Measurements from ENCODE around the gene TMEM232. TPM values are rescaled to one million over a fixed set of nuclear protein-coding genes. Genes with fewer than 3 reads are reported as not detected.
"Not testable (repeated sequence)": the region's sequence is repeated elsewhere in the genome, so short reads cannot be mapped to it uniquely, and the experiment has no call there.

Gene TMEM232
- total RNA-seq, 1 donor from 2014 or later, result 8.4 TPM

GRCh38 chr5:110703481-110703880, 23.0 kb downstream of the TMEM232 start:
- TF ChIP-seq CTCF (IDR thresholded peaks at IDR 0.05; ENCODE audit: unreplicated experiment), result no peak
- Mint-ChIP-seq H3K27me3 (no peaks in the 10 kb centered on the region), H3K9me3 (ENCODE audit: low read depth) (no peaks in the 10 kb centered on the region), H3K27ac (no peak overlapping the region), H3K36me3 (ENCODE audit: insufficient read depth) (no peaks in the 10 kb centered on the region), H3K4me3 (ENCODE audit: low read depth) (no peak overlapping the region), H3K4me1 (ENCODE audit: low read depth) (no peaks in the 10 kb centered on the region)
- no peak for DNase-seq (ENCODE audit: low spot score, unreplicated experiment)

- H3K4me3 Mint-ChIP-seq (ENCODE audit: low read depth), result no peak overlapping the region
- H3K27ac Mint-ChIP-seq, result no peak overlapping the region
- no peaks in the 10 kb centered on the region for H3K36me3 Mint-ChIP-seq (ENCODE audit: insufficient read depth)
- H3K4me1 Mint-ChIP-seq (ENCODE audit: low read depth), result no peaks in the 10 kb centered on the region
- no peak for DNase-seq (ENCODE audit: low spot score, unreplicated experiment)
- TF ChIP-seq CTCF (IDR thresholded peaks at IDR 0.05; ENCODE audit: unreplicated experiment), result no peak
- H3K27me3 Mint-ChIP-seq, result no peaks in the 10 kb centered on the region
- H3K9me3 Mint-ChIP-seq (ENCODE audit: low read depth), result no peaks in the 10 kb centered on the region
Measured at GRCh38 chr5:110702704-110703103, 23.8 kb downstream of the TMEM232 start.

GRCh38 chr5:110702300-110702699, 24.2 kb downstream of the TMEM232 start:
- Mint-ChIP-seq H3K27ac (no peak overlapping the region), H3K27me3 (no peaks in the 10 kb centered on the region), H3K36me3 (ENCODE audit: insufficient read depth) (no peaks in the 10 kb centered on the region), H3K4me1 (ENCODE audit: low read depth) (no peaks in the 10 kb centered on the region), H3K9me3 (ENCODE audit: low read depth) (no peaks in the 10 kb centered on the region), H3K4me3 (ENCODE audit: low read depth) (no peak overlapping the region)
- DNase-seq (ENCODE audit: low spot score, unreplicated experiment), result no peak
- TF ChIP-seq CTCF (IDR thresholded peaks at IDR 0.05; ENCODE audit: unreplicated experiment), result no peak

DNA sequence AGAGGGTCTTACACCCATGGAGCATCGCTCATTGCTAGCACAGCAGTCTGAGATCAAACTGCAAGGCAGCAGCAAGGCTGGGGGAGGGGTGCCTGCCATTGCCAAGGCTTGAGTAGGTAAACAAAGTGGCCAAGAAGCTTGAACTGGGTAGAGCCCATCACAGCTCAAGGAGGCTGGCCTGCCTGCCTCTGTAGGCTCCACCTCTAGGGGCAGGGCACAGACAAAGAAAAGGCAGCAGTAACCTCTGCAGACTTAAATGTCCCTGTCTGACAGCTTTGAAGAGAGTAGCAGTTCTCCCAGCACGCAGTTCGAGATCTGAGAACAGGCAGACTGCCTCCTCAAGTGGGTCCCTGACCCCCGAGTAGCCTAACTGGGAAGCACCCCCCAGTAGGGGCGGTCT, 33.8 kb downstream of the TMEM232 start:
- not testable (repeated sequence) for H3K27me3 Mint-ChIP-seq; H3K36me3 Mint-ChIP-seq (ENCODE audit: insufficient read depth); H3K4me1 Mint-ChIP-seq (ENCODE audit: low read depth); DNase-seq (ENCODE audit: low spot score, unreplicated experiment); H3K27ac Mint-ChIP-seq; H3K4me3 Mint-ChIP-seq (ENCODE audit: low read depth); H3K9me3 Mint-ChIP-seq (ENCODE audit: low read depth)

GRCh38 chr5:110690587-110690986, 35.9 kb downstream of the TMEM232 start:
- not testable (repeated sequence) for H3K27me3 Mint-ChIP-seq; H3K4me3 Mint-ChIP-seq (ENCODE audit: low read depth); H3K27ac Mint-ChIP-seq; H3K4me1 Mint-ChIP-seq (ENCODE audit: low read depth); H3K9me3 Mint-ChIP-seq (ENCODE audit: low read depth); H3K36me3 Mint-ChIP-seq (ENCODE audit: insufficient read depth); DNase-seq (ENCODE audit: low spot score, unreplicated experiment)

DNA sequence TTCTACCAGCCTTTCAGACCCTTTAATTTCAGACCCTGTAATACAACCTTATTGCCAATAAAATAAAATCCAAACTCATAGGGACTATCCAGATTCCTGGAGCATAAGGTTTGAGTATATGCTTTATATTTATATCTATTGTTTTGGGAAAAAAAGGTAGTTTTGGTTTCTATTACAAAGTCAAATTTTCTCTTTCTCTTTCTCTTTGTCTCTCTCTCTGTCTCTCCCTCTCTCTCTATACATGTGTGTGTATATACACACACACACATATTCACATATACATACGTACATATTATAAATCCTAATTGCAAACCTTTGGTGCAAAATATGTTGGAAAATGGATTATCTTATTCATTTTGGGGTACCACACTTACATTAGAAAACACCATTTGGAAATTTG, 39.0 kb downstream of the TMEM232 start:
- no peak for DNase-seq (ENCODE audit: low spot score, unreplicated experiment)
- no peak overlapping the region for H3K4me3 Mint-ChIP-seq (ENCODE audit: low read depth)
- H3K36me3 Mint-ChIP-seq (ENCODE audit: insufficient read depth), result no peaks in the 10 kb centered on the region
- no peak for TF ChIP-seq CTCF (IDR thresholded peaks at IDR 0.05; ENCODE audit: unreplicated experiment)
- H3K4me1 Mint-ChIP-seq (ENCODE audit: low read depth), result no peaks in the 10 kb centered on the region
- no peaks in the 10 kb centered on the region for H3K27me3 Mint-ChIP-seq
- H3K27ac Mint-ChIP-seq, result no peak overlapping the region
- H3K9me3 Mint-ChIP-seq (ENCODE audit: low read depth), result no peaks in the 10 kb centered on the region

Data from progenitor cell of endocrine pancreas (in vitro differentiated cells).